GM12873 (cell line): ENCODE data around the gene FAR2.

ENCODE experiments used
- CTCF ChIP-seq: IDR thresholded peaks from 2 replicates; pipeline ENCODE4 v1.5.1; 2012; ENCODE audit warnings: low read depth, mild to moderate bottlenecking, moderate library complexity, low read length, control low read depth; ENCODE audit not compliant: insufficient read depth; ENCODE audit errors: missing control alignments

The FAR2 gene

GRCh38 chr12:29158115-29158763, 9.2 kb downstream of the FAR2 start:
- TF ChIP-seq CTCF, result no peak

GRCh38 chr12:29159661-29160060, 10.6 kb downstream of the FAR2 start:
- no peak for TF ChIP-seq CTCF

- TF ChIP-seq CTCF, result no peak
These were observed 11.2 kb downstream of the FAR2 start for GRCh38 chr12:29160230-29160629.

- no peak for TF ChIP-seq CTCF
These were observed 14.1 kb downstream of the FAR2 start for GRCh38 chr12:29163146-29163545.

- no peak for TF ChIP-seq CTCF
These were observed 15.7 kb downstream of the FAR2 start for GRCh38 chr12:29164477-29165393.

- TF ChIP-seq CTCF, result no peak
These were observed 18.4 kb downstream of the FAR2 start for GRCh38 chr12:29167445-29167844.

GRCh38 chr12:29167988-29168387, 18.9 kb downstream of the FAR2 start:
- no peak for TF ChIP-seq CTCF
